Lower leg skin (tissue), 3 donors: ENCODE data around the gene RPRD1B.

Experiments
- POLR2A ChIP-seq, 2 donors: fragments of 450-650 bp; IDR thresholded peaks; one replicate each; pipeline ENCODE4 v1.6.1; 2016 to 2017; ENCODE audit warnings: antibody characterized with exemption in 2 of 2, mild to moderate bottlenecking in 1 of 2, moderate library complexity in 1 of 2
- TF ChIP-seq, protein P1 (sequence below), 3 donors: fragments of 450-650 bp; IDR thresholded peaks; one replicate each; pipeline ENCODE4 v1.5.1; 2016; ENCODE audit warnings: antibody characterized with exemption in 3 of 3, mild to moderate bottlenecking in 3 of 3, moderate library complexity in 2 of 3

DNA sequence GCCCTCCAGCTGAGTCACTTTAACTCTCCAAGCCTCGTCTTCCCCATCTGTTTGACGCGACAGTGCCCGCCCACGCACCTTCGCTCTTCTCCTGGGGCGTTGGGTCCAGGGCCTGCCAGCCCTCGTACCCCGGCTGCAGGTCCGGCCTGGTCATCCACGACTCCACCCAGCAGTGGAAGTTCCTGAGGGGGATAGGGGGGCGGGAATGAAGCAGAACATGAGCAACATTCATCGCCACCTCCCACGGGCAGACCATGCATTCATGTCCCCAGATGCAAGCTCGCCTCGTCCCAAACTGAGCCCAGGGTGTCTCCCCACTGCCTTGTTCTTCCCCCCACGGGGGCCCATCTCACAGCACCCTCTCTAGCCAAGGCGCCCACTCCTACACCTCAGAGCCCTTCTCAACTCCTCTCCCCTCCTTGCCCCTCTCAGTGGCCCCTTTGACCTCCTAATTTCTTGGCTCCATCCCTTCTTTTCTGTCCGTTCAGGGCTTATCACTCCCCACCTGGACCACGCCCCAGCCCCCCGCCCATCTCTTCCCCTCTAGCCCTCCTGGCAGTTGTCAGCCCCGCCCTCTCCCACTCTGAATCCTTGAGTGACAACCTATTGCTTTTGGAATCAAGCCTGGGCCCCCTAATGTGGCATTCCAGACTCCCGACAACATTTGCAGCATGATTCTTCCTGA, 107.8 kb downstream of the RPRD1B start:
- TF ChIP-seq, protein P1, sequence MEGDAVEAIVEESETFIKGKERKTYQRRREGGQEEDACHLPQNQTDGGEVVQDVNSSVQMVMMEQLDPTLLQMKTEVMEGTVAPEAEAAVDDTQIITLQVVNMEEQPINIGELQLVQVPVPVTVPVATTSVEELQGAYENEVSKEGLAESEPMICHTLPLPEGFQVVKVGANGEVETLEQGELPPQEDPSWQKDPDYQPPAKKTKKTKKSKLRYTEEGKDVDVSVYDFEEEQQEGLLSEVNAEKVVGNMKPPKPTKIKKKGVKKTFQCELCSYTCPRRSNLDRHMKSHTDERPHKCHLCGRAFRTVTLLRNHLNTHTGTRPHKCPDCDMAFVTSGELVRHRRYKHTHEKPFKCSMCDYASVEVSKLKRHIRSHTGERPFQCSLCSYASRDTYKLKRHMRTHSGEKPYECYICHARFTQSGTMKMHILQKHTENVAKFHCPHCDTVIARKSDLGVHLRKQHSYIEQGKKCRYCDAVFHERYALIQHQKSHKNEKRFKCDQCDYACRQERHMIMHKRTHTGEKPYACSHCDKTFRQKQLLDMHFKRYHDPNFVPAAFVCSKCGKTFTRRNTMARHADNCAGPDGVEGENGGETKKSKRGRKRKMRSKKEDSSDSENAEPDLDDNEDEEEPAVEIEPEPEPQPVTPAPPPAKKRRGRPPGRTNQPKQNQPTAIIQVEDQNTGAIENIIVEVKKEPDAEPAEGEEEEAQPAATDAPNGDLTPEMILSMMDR (IDR thresholded peaks at IDR 0.05) = no peak
- TF ChIP-seq POLR2A (IDR thresholded peaks at IDR 0.05) = no peak
